Ishikawa (cell line): Measurements from ENCODE around the gene PRR33.

Source experiments
- CREB1 ChIP-seq: IDR thresholded peaks from 2 replicates; pipeline ENCODE4 v1.6.1; 2012; ENCODE audit warnings: low read depth
- EGR1 ChIP-seq: IDR thresholded peaks from 2 replicates; pipeline ENCODE4 v1.6.1; 2012
- EP300 ChIP-seq: IDR thresholded peaks from 2 replicates; pipeline ENCODE4 v1.6.1; 2012; ENCODE audit warnings: borderline replicate concordance
- NFIC ChIP-seq: IDR thresholded peaks from 2 replicates; pipeline ENCODE4 v1.6.1; 2012
- TAF1 ChIP-seq: IDR thresholded peaks from 2 replicates; pipeline ENCODE4 v1.6.1; 2012; ENCODE audit warnings: low read depth, mild to moderate bottlenecking
- TEAD4 ChIP-seq: IDR thresholded peaks from 2 replicates; pipeline ENCODE4 v1.6.1; 2012
- YY1 ChIP-seq: IDR thresholded peaks from 2 replicates; pipeline ENCODE4 v1.6.1; 2012; ENCODE audit warnings: low read depth
- TF ChIP-seq, protein P1 (sequence below): IDR thresholded peaks from 2 replicates; pipeline ENCODE4 v1.6.1; 2012
- TF ChIP-seq, protein P2 (sequence below): IDR thresholded peaks from 2 replicates; pipeline ENCODE4 v1.6.1; 2012; ENCODE audit warnings: low read depth, mild to moderate bottlenecking

- TF ChIP-seq NFIC: no peak
- TF ChIP-seq EP300: no peak
- TF ChIP-seq TAF1: no peak
- TF ChIP-seq EGR1: no peak
- TF ChIP-seq, protein P1, sequence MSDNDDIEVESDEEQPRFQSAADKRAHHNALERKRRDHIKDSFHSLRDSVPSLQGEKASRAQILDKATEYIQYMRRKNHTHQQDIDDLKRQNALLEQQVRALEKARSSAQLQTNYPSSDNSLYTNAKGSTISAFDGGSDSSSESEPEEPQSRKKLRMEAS: no peak
- TF ChIP-seq, protein P2, sequence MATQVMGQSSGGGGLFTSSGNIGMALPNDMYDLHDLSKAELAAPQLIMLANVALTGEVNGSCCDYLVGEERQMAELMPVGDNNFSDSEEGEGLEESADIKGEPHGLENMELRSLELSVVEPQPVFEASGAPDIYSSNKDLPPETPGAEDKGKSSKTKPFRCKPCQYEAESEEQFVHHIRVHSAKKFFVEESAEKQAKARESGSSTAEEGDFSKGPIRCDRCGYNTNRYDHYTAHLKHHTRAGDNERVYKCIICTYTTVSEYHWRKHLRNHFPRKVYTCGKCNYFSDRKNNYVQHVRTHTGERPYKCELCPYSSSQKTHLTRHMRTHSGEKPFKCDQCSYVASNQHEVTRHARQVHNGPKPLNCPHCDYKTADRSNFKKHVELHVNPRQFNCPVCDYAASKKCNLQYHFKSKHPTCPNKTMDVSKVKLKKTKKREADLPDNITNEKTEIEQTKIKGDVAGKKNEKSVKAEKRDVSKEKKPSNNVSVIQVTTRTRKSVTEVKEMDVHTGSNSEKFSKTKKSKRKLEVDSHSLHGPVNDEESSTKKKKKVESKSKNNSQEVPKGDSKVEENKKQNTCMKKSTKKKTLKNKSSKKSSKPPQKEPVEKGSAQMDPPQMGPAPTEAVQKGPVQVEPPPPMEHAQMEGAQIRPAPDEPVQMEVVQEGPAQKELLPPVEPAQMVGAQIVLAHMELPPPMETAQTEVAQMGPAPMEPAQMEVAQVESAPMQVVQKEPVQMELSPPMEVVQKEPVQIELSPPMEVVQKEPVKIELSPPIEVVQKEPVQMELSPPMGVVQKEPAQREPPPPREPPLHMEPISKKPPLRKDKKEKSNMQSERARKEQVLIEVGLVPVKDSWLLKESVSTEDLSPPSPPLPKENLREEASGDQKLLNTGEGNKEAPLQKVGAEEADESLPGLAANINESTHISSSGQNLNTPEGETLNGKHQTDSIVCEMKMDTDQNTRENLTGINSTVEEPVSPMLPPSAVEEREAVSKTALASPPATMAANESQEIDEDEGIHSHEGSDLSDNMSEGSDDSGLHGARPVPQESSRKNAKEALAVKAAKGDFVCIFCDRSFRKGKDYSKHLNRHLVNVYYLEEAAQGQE: no peak
- no peak for TF ChIP-seq YY1
- TF ChIP-seq TEAD4: no peak
- TF ChIP-seq CREB1: no peak
Observed at GRCh38 chr11:1862588-1863351, 28.9 kb downstream of the PRR33 start.
